Loucy (cell line): ENCODE measurements around the gene CPNE2.

Experiments used
- H2AFZ ChIP-seq: fragments of 200-600 bp; sonication (generic); 2 replicates; pipeline ENCODE4 v1.6.0; 2016; ENCODE audit warnings: antibody characterized with exemption, mild to moderate bottlenecking, low read length, moderate library complexity
- H3F3A ChIP-seq: fragments of 200-600 bp; 2 replicates; pipeline ENCODE4 v1.6.0; 2016; ENCODE audit warnings: antibody characterized with exemption, low read depth, mild to moderate bottlenecking
- H3K27me3 ChIP-seq: fragments of 200-600 bp; sonication (generic); 2 replicates; pipeline ENCODE4 v1.6.1; 2014; ENCODE audit warnings: low read length, mild to moderate bottlenecking; ENCODE audit not compliant: insufficient read depth, poor library complexity, severe bottlenecking
- H3K36me3 ChIP-seq: fragments of 200-600 bp; sonication (generic); 2 replicates; pipeline ENCODE4 v1.6.1; 2016; ENCODE audit warnings: low read length; ENCODE audit not compliant: insufficient read depth
- H3K4me1 ChIP-seq: fragments of 200-600 bp; sonication (generic); 2 replicates; pipeline ENCODE4 v1.5.1; 2014; ENCODE audit warnings: low read length, mild to moderate bottlenecking; ENCODE audit not compliant: insufficient read depth, poor library complexity, severe bottlenecking
- H3K4me2 ChIP-seq: fragments of 200-600 bp; sonication (generic); 2 replicates; pipeline ENCODE4 v1.6.0; 2014; ENCODE audit warnings: antibody characterized with exemption, low read length, low read depth, mild to moderate bottlenecking; ENCODE audit not compliant: poor library complexity, severe bottlenecking
- H3K4me3 ChIP-seq: fragments of 200-600 bp; sonication (generic); 2 replicates; pipeline ENCODE4 v1.5.1; 2014; ENCODE audit warnings: low read length, mild to moderate bottlenecking, mixed read lengths; ENCODE audit not compliant: poor library complexity, severe bottlenecking
- H3K79me2 ChIP-seq: fragments of 200-600 bp; sonication (generic); 2 replicates; pipeline ENCODE4 v1.6.1; 2014; ENCODE audit warnings: low read length; ENCODE audit not compliant: insufficient read depth
- H3K9ac ChIP-seq: fragments of 200-600 bp; sonication (generic); 2 replicates; pipeline ENCODE4 v1.6.0; 2014; ENCODE audit warnings: mild to moderate bottlenecking, low read depth, low read length, moderate library complexity; ENCODE audit not compliant: poor library complexity, severe bottlenecking
- H3K9me2 ChIP-seq: fragments of 200-600 bp; sonication (generic); replicated peaks from 2 replicates; pipeline ENCODE4 v1.6.1; 2016; ENCODE audit warnings: low read depth, low read length, mixed read lengths
- H3K9me3 ChIP-seq: fragments of 200-600 bp; sonication (generic); 2 replicates; pipeline ENCODE4 v1.6.1; 2014; ENCODE audit warnings: mild to moderate bottlenecking, antibody characterized with exemption, low read length, low read depth; ENCODE audit not compliant: insufficient read depth
- H4K20me1 ChIP-seq: fragments of 200-600 bp; sonication (generic); 2 replicates; pipeline ENCODE4 v1.6.0; 2014; ENCODE audit warnings: antibody characterized with exemption, low read length, mild to moderate bottlenecking; ENCODE audit not compliant: insufficient read depth, poor library complexity, severe bottlenecking
- CTCF ChIP-seq: fragments of 200-600 bp; sonication (generic); conservative IDR thresholded peaks from 2 replicates; pipeline ENCODE4 v1.5.1; 2014; ENCODE audit warnings: mild to moderate bottlenecking, antibody characterized with exemption, low read length
- EZH2phosphoT487 ChIP-seq: fragments of 200-600 bp; IDR thresholded peaks from 2 replicates; pipeline ENCODE4 v1.6.1; 2018; ENCODE audit warnings: antibody characterized with exemption, mild to moderate bottlenecking, moderate library complexity, borderline replicate concordance

The CPNE2 gene

GRCh38 chr16:57126411-57126810, 34.0 kb downstream of the CPNE2 start:
- Histone ChIP-seq H3K9ac (no peak overlapping the region), H3K36me3 (peaks cover 13% of the 10 kb centered on the region; the same call in 1 of the 2 replicates), H3K27me3 (no peaks in the 10 kb centered on the region), H4K20me1 (no peaks in the 10 kb centered on the region), H3F3A (no peaks in the 10 kb centered on the region), H3K4me3 (no peak overlapping the region), H3K4me2 (no peak overlapping the region), H3K4me1 (peaks cover 16% of the 10 kb centered on the region), H3K9me3 (no peaks in the 10 kb centered on the region), H3K9me2 (no peaks in the 10 kb centered on the region), H3K79me2 (no peaks in the 10 kb centered on the region), H2AFZ (no peak overlapping the region)
- no peak for TF ChIP-seq EZH2phosphoT487
- no peak for TF ChIP-seq CTCF

GRCh38 chr16:57127037-57127763, 34.8 kb downstream of the CPNE2 start:
- H3K9me2 ChIP-seq, result no peaks in the 10 kb centered on the region
- no peaks in the 10 kb centered on the region for H3K79me2 ChIP-seq
- peaks cover 6% of the 10 kb centered on the region; the same call in 1 of the 2 replicates for H3K36me3 ChIP-seq
- H3K9ac ChIP-seq, result no peak overlapping the region
- H3K4me3 ChIP-seq, result no peak overlapping the region
- peaks cover 22% of the 10 kb centered on the region for H3K4me1 ChIP-seq
- H4K20me1 ChIP-seq, result no peaks in the 10 kb centered on the region
- no peaks in the 10 kb centered on the region for H3F3A ChIP-seq
- H3K27me3 ChIP-seq, result no peaks in the 10 kb centered on the region
- H3K4me2 ChIP-seq, result no peak overlapping the region
- no peak overlapping the region for H2AFZ ChIP-seq
- TF ChIP-seq EZH2phosphoT487 (no peak), CTCF (no peak)
- H3K9me3 ChIP-seq, result no peaks in the 10 kb centered on the region

- H3K36me3 ChIP-seq, result peaks cover 5% of the 10 kb centered on the region; the same call in 1 of the 2 replicates
- H3K4me2 ChIP-seq, result no peak overlapping the region
- no peaks in the 10 kb centered on the region for H3K79me2 ChIP-seq
- H3K9ac ChIP-seq, result no peak overlapping the region
- H3K4me1 ChIP-seq, result peaks cover 28% of the 10 kb centered on the region
- no peaks in the 10 kb centered on the region for H3K27me3 ChIP-seq
- H3F3A ChIP-seq, result no peaks in the 10 kb centered on the region
- TF ChIP-seq EZH2phosphoT487, result no peak
- TF ChIP-seq CTCF, result no peak
- no peaks in the 10 kb centered on the region for H3K9me2 ChIP-seq
- H4K20me1 ChIP-seq, result no peaks in the 10 kb centered on the region
- no peak overlapping the region for H3K4me3 ChIP-seq
- H2AFZ ChIP-seq, result no peak overlapping the region
- H3K9me3 ChIP-seq, result no peaks in the 10 kb centered on the region
Measured at GRCh38 chr16:57127836-57128235, 35.5 kb downstream of the CPNE2 start.
